ENCODE results near the gene PTCSC3.

Gene PTCSC3

GRCh38 chr14:36176524-36176923, at the start of gene PTCSC3:
Gene PTCSC3 (minus strand): TSS chr14:36176722.
- no peak for DNase-seq

GRCh38 chr14:36226164-36226563, 49.6 kb upstream of the PTCSC3 start:
- no peak for DNase-seq

DNA sequence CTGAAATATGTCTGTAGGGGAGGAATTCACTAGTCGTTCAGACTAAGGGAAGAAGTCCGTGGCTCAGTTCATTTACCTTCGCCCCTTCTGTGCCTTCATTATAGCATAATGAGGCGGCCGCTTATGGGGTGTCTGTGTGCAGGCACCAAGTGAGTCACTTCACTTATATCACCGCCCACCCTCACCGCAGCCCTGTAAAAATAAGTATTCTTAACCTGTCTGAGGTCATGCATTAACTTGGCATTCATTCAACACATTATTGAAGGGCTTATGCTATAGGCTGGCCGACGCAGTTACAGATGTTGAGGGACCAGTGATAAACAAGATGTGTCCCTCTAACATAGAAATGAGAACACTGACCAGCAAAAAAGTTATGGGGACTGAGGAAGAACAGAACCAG, 47.7 kb upstream of the PTCSC3 start:
- no peak for DNase-seq

DNA sequence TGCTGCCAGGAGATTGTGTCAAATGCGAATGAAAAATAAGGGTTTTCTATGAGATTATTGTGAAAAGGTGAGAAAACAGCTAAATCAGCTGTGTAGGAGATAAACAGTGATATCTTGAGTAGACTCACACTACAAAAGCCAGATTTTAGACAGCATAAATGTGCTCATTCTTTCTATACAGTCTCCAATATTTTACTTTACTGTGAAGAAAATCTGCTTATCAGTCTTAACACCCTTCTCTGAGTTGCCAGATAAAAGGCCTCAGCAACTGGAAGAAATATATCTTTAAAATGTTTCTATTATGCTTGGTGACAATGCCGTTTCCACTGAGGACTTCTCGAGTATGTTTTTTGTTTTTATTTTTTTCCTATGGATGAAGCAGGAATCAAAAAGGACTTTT, 47.0 kb upstream of the PTCSC3 start:
- DNase-seq = no peak

DNA sequence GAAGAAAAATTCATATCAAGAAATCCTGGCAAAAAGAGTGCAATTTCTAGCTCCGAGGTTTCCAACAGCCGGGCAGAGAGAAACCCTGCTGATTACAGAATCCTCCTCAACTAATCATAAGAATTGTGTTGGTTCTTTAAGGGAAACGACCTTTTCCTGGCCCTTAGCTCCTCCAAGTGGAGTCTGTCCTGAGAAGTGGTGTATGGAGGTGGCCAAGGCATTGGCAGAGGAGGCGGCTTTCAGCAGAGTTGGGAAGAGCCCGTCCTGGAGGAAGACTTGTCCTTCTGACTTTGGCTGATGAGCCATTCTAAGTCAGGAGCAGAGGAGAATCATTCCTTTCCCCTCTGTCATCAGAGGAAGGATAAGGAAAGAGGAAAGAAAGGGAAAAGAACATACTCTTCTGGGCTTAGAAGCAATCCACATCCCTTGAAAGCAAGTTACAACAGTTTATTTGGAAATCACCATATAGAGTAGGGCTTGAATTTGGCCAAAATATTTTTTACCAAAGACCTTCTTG, 46.5 kb upstream of the PTCSC3 start:
- no peak for DNase-seq

- no peak for DNase-seq
These were observed 45.8 kb upstream of the PTCSC3 start for GRCh38 chr14:36222337-36222736.

DNA sequence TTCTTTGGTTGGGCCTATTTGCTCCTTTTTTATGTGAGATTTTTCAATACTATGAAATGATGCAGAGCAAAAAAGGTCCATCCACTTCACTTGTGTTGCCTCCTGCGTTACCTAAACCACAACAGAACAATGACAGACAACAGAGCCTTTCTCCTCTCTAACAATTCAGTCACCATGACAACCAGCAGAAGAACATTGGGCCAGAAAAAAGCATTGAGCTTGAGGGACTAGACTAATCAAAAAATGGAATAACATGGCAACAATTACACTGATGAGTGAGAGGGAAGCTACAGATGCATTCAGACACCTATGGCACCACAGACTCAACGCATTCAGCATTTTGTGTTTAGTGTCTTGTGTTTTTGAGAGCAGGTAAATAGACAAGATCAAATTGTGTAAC, 44.6 kb upstream of the PTCSC3 start:
- DNase-seq = no peak

- DNase-seq = no peak
These were observed 41.2 kb upstream of the PTCSC3 start for GRCh38 chr14:36217732-36218131.

GRCh38 chr14:36217027-36217426, 40.5 kb upstream of the PTCSC3 start:
- peak; percentile 44 for DNase-seq

DNA sequence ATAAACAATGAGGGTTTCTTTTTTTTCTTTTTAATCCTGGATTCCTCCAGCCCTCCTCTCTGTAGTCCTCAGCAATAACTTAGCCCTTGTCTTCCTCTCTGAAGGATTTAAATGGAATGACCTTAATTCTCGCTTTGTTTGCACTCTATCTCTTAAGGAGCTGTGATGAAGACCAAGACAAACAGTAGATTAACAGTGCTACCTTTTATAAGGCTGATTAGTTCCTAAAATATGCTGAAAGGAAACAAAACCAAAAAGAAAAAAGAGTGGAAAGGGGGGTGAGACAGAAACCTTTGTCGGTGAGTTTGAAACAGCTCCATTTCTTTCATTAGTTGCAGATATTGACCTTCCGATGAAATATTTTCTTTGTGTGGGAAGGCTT, 38.7 kb upstream of the PTCSC3 start:
- DNase-seq = peak; percentile 75

DNA sequence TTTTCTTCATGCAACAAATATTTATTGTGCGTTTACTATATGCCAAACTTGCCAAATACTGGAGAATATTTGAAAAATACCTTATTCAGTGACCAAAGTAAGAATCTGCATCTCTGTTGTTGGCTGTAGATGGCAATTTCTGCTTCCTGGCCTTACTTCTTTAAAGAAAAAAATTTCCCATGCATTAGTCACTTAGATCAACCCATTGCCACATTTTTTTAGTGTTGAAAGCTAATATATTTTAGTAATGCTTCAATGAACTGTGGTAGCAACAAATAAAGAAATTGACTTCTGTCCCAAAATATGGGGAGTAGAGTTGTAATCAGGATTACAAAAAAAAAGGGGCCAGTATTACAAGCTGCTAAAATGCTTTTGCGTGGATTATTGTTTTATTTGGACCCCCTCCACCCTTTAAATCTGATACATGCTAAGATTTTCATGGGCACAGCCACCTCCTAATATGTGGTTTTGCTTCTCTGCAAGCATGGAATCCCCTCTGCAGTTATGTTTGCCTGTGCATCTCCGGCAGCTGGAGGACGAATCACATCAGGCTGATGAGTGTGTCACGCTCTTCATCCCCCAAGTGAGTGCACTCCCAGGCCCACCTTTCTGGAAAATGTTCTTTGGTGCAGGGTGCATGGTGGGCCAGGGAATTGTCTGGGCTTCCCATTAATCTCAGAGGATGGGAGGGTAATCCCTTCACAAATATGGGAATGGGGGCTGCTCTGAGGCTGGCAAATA, 38.1 kb upstream of the PTCSC3 start:
- DNase-seq = peak; percentile 75

GRCh38 chr14:36212987-36213386, 36.5 kb upstream of the PTCSC3 start:
- no peak for DNase-seq

GRCh38 chr14:36212577-36212976, 36.1 kb upstream of the PTCSC3 start:
- DNase-seq = no peak

- peak; percentile 94 for DNase-seq
These were observed 32.3 kb upstream of the PTCSC3 start for GRCh38 chr14:36208690-36209278.

DNA sequence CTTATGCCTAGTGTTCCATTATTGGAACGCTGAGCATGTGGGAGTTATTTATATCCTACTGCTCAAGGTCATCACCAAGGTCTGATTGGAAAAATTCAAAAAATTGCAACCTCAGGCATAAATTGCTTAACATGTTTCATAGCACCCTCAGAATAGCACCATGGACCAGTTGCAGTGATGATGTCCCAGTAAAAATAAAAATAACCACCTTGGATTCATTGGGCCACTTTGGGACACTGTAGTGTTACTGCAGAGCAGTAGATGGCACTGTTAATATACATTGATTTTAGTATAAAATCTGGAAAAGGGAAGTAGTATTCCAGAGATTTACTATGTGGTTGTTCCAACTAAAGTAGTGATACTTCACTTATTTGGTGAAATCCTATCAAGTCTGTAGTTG, 31.0 kb upstream of the PTCSC3 start:
- peak; percentile 81 for DNase-seq

DNA sequence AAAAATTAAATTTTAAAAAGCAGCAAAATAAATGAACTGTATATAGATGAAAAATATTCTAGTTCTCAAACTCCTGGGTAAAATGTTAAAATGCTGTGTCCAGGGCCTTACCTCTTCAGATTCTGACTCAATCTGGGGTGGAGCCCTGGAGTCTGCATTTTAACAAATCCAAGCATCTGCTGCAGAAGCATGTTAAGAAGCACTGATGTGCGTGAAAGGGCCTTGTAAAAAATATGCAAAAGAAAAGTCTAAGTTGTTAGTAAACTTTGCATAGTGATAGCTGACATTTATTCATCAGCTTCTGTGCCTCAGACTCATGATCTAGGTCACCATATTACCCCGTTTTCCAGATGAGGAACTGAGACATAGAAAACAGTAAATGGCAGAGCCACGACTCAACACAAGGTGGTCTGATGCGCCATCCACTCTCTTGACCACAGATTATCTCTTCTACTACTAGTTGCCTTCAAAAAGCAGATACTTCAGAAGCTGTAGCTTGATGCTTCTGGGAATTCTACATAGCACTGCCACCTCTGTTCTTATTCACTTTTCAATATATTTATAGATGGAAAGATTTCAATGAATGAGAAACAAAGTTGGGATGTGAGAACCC, 28.0 kb upstream of the PTCSC3 start:
- no peak for DNase-seq

- DNase-seq = no peak
These were observed 21.9 kb upstream of the PTCSC3 start for GRCh38 chr14:36198378-36198777.

DNA sequence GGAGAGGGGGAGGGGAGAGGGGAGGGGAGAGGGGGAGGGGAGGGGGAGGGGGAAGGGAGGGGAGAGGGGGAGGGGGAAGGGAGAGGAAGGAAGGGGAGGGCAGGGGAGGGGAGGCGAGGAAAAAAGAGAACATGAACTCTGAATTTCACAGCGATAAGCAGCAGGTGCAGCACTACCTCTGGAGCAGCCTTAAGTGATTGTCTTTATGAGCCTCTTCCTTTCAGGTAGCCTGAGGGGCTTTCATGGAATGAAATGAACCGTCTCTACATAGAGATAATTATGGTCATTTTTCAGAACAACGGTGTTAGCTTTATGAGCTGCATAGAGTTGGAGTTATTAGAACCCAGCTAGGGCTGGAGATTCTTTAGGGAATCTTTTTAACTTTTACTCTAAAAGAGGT, 18.1 kb upstream of the PTCSC3 start:
- no peak for DNase-seq

- no peak for DNase-seq
These were observed 16.0 kb upstream of the PTCSC3 start for GRCh38 chr14:36192530-36192929.

DNA sequence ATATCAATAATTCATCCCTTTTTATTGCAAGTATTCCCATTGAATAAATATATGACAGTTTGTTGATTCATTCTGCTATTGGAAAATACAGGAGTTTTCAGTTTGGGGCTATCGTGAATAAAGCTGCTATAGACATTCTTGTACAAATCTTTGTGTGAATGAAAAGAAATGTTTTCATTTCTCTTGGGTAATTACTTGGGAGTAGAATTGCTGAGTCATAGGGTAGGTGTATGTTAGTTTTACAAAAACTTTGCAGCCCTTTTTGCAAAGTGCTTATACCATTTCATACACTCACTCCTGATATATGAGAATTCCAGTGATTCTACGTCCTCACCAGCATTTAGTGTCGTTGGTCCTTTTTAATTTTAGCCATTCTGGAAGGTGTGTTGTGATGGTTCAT, 6.9 kb upstream of the PTCSC3 start:
- no peak for DNase-seq

- no peak for DNase-seq
These were observed 4.9 kb upstream of the PTCSC3 start for GRCh38 chr14:36181417-36181816.

DNA sequence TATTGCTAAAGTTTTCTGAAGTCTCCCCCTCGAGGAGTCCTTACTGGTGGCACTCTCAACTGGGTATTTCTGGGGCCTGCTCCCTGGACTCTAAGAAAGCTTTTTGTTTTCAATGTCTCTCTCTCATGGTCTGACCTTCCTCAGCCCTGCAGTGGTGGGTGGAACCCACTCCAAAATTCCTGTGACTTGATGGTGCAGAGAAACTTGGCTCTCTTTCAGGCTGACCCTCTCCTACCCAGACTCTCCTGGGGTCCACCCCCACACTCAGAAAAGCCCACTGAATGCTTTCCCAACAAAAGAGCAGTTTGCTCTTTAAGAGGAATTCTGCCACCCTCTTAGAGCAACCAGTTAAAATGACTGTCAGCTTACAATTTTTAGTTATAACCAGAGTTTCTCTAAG, 967 bp upstream of the PTCSC3 start:
- DNase-seq = no peak

- no peak for DNase-seq
These were observed 1.6 kb downstream of the PTCSC3 start for GRCh38 chr14:36174767-36175424.

GRCh38 chr14:36173161-36173560, 3.4 kb downstream of the PTCSC3 start:
- DNase-seq = no peak
